HCT116 (cell line): ENCODE data around the gene CIT. TPM values are rescaled to one million over a fixed set of nuclear protein-coding genes. Genes with fewer than 3 reads are reported as not detected.

Experiments
- ATAC-seq: fragments of 200-7000 bp; cut with Tn5 transposase; 2 replicates; pipeline ENCODE4 v1.9.1; 2020; ENCODE audit warnings: mild to moderate bottlenecking, moderate library complexity
- BruUV-seq: library from RNA; stranded (reverse); fragments of 400-500 nt; replicated peaks from 2 replicates; lab custom pipeline; 2021; lab: Mats Ljungman, UMichigan
- CTCF ChIA-PET: fragments of 300-600 bp; sonication (Branson Sonifier 250); formaldehyde crosslinking; loops from one replicate; lab custom pipeline; 2021; ENCODE audit warnings: antibody characterized with exemption; lab: Charles Lee
- POLR2A ChIA-PET: fragments of 300-600, 350-600 bp; sonication (Branson Sonifier 250); formaldehyde crosslinking; loops from one replicate; lab custom pipeline; 2021; ENCODE audit warnings: antibody characterized with exemption; lab: Charles Lee
- RAD21 ChIA-PET, 2 experiments: fragments of 300-600 bp; sonication (Branson Sonifier 250); formaldehyde crosslinking; loops; one replicate each; lab custom pipeline; 2023; ENCODE audit warnings: low total read pairs in 2 of 2; ENCODE audit not compliant: uncharacterized antibody in 2 of 2, unreplicated experiment in 2 of 2, low non-redundant PET in 1 of 2; lab: Charles Lee
- DNase-seq: peaks from one replicate; pipeline ENCODE4 v3.0.0-alpha.2; 2010; ENCODE audit warnings: low read depth, low spot score
- H2AFZ ChIP-seq: fragments of 200-600 bp; shearing (Covaris generic), sonication (generic); 2 replicates; pipeline ENCODE4 v1.6.1; 2017; ENCODE audit warnings: low read depth, mixed run types, mixed read lengths, antibody characterized with exemption, low read length; ENCODE audit not compliant: poor library complexity, severe bottlenecking
- H3K27ac ChIP-seq: 2 replicates; pipeline ENCODE4 v1.5.1; 2012; ENCODE audit warnings: low read depth, low read length
- H3K27me3 ChIP-seq: fragments of 200-600 bp; sonication (generic); 2 replicates; pipeline ENCODE4 v1.6.1; 2016; ENCODE audit warnings: mixed run types, low read length, mixed read lengths; ENCODE audit not compliant: insufficient read depth
- H3K36me3 ChIP-seq, 2 experiments: fragments of 200-500 bp in 1 of 2; fragments of 200-600 bp in 1 of 2; sonication (Bioruptor generic) in 1 of 2; sonication (generic) in 1 of 2; 2 replicates each; pipeline versions ENCODE4 v1.5.1 to v1.6.1; 2014 to 2016; ENCODE audit warnings: low read length in 2 of 2, inconsistent platforms in 1 of 2, mixed read lengths in 1 of 2, mixed run types in 1 of 2; ENCODE audit not compliant: insufficient read depth in 2 of 2, control insufficient read depth in 1 of 2
- H3K4me1 ChIP-seq, 2 experiments: fragments of 200-600 bp in 1 of 2; sonication (generic) in 1 of 2; 2 replicates each; pipeline versions ENCODE4 v1.5.1 to v1.6.1; 2012 to 2017; ENCODE audit warnings: low read length in 2 of 2, inconsistent platforms in 1 of 2, mild to moderate bottlenecking in 1 of 2, mixed read lengths in 1 of 2, mixed run types in 1 of 2, moderate library complexity in 1 of 2; ENCODE audit not compliant: insufficient read depth in 2 of 2, control insufficient read depth in 1 of 2
- H3K4me2 ChIP-seq: fragments of 200-600 bp; sonication (generic); 2 replicates; pipeline ENCODE4 v1.6.1; 2017; ENCODE audit warnings: mixed run types, low read length, mixed read lengths
- H3K4me3 ChIP-seq, 2 experiments: fragments of 200-600 bp in 1 of 2; sonication (generic) in 1 of 2; replicated peaks in 1 of 2; 2 replicates each; pipeline ENCODE4 v1.5.1; 2011 to 2016; ENCODE audit warnings: low read length in 2 of 2, control low read depth in 1 of 2, low read depth in 1 of 2, mild to moderate bottlenecking in 1 of 2, mixed read lengths in 1 of 2, mixed run types in 1 of 2
- H3K79me2 ChIP-seq: fragments of 200-600 bp; sonication (generic); 2 replicates; pipeline ENCODE4 v1.6.1; 2017; ENCODE audit warnings: mild to moderate bottlenecking, mixed run types, low read length, moderate library complexity, mixed read lengths; ENCODE audit not compliant: insufficient read depth
- H3K9ac ChIP-seq: fragments of 200-600 bp; sonication (generic); 2 replicates; pipeline ENCODE4 v1.6.1; 2016; ENCODE audit warnings: low read length, mixed read lengths
- H3K9me2 ChIP-seq: fragments of 200-600 bp; sonication (generic), shearing (Covaris generic); 2 replicates; pipeline ENCODE4 v1.6.1; 2017; ENCODE audit warnings: mixed run types, mild to moderate bottlenecking, moderate library complexity; ENCODE audit not compliant: insufficient read depth
- H3K9me3 ChIP-seq, 2 experiments: fragments of 200-500 bp in 1 of 2; fragments of 200-600 bp in 1 of 2; sonication (Bioruptor generic) in 1 of 2; sonication (generic) in 1 of 2; 2 replicates each; pipeline ENCODE4 v1.6.1; 2014 to 2017; ENCODE audit warnings: low read length in 2 of 2, mixed read lengths in 2 of 2, inconsistent platforms in 1 of 2, low read depth in 1 of 2, mild to moderate bottlenecking in 1 of 2, mixed run types in 1 of 2, moderate library complexity in 1 of 2; ENCODE audit not compliant: control insufficient read depth in 1 of 2, insufficient read depth in 1 of 2
- H4K20me1 ChIP-seq: fragments of 200-600 bp; sonication (generic), shearing (Covaris generic); 2 replicates; pipeline ENCODE4 v1.6.1; 2017; ENCODE audit warnings: mixed run types, mild to moderate bottlenecking, moderate library complexity; ENCODE audit not compliant: insufficient read depth
- CEBPB ChIP-seq: IDR thresholded peaks from 2 replicates; pipeline ENCODE4 v1.6.1; 2012; ENCODE audit warnings: low read depth
- EZH2phosphoT487 ChIP-seq: fragments of 200-600 bp; IDR thresholded peaks from 2 replicates; pipeline ENCODE4 v1.6.1; 2018; ENCODE audit warnings: antibody characterized with exemption, borderline replicate concordance
- FOSL1 ChIP-seq: IDR thresholded peaks from 2 replicates; pipeline ENCODE4 v1.6.1; 2012; ENCODE audit warnings: low read depth
- POLR2A ChIP-seq: IDR thresholded peaks from 2 replicates; pipeline ENCODE4 v1.7.0; 2011; ENCODE audit warnings: borderline replicate concordance; ENCODE audit not compliant: insufficient read depth, insufficient read length; ENCODE audit errors: extremely low read depth
- SP1 ChIP-seq: IDR thresholded peaks from 2 replicates; pipeline ENCODE4 v1.6.1; 2012; ENCODE audit warnings: low read depth
- ZFX ChIP-seq: fragments of 450-650 bp; IDR thresholded peaks from 2 replicates; pipeline ENCODE4 v1.6.1; 2017
- intact Hi-C: fragments of 100-400 bp; cut with micrococcal nuclease; formaldehyde crosslinking; loops from 2 replicates; pipeline ENCODE4 v1.10.0; 2022
- total RNA-seq: library from RNA; stranded (reverse); gene quantifications from one replicate; pipeline ENCODE4 v1.2.1, GENCODE V29; 2021; ENCODE audit not compliant: unreplicated experiment
- TF ChIP-seq, protein P1 (sequence below): IDR thresholded peaks from 2 replicates; pipeline ENCODE4 v1.6.1; 2012; ENCODE audit warnings: low read depth

The CIT gene
- total RNA-seq, 1 experiment from 2014 or later: 54.2 TPM

DNA sequence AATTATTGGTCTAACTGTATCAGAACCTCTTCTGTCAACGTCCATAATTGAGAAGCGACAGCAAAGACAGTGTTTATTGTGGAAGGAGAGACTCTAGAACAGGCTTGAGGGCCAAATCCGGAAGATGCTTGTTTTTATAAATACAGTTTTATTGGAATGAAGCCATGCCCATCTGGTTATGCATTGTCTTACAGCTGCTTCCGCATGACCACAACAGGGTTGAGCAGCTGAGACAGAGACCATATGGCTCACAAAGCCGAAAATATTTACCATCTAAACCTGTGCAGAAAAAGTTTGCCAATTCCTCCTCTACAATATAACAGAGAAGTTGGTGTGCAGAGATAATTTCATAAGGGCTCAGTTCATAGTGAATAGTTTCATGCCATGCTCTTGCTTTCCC lies 184.7 kb downstream of the CIT start:
- CTCF ChIA-PET: no interaction called here
- no TSS peak for BruUV-seq
- H3K4me1 ChIP-seq: no peaks in the 10 kb centered on the region
- H3K9me2 ChIP-seq: no peaks in the 10 kb centered on the region
- H3K4me2 ChIP-seq: no peak overlapping the region
- no peak for ATAC-seq
- DNase-seq: no peak
- no peaks in the 10 kb centered on the region for H3K79me2 ChIP-seq
- TF ChIP-seq POLR2A: no peak
- no peak overlapping the region for H2AFZ ChIP-seq
- no peak overlapping the region for H3K4me3 ChIP-seq
- intact Hi-C loops: no loop called here
- H3K9me3 ChIP-seq: no peaks in the 10 kb centered on the region
- no peaks in the 10 kb centered on the region for H3K27me3 ChIP-seq
- no peak overlapping the region for H3K27ac ChIP-seq
- POLR2A ChIA-PET: no interaction called here
- no peak overlapping the region for H3K9ac ChIP-seq
- H4K20me1 ChIP-seq: no peaks in the 10 kb centered on the region
- peaks cover 12% of the 10 kb centered on the region in 2 experiments; a peak in 3 of 4 replicates for H3K36me3 ChIP-seq
- RAD21 ChIA-PET: no interaction called here

DNA sequence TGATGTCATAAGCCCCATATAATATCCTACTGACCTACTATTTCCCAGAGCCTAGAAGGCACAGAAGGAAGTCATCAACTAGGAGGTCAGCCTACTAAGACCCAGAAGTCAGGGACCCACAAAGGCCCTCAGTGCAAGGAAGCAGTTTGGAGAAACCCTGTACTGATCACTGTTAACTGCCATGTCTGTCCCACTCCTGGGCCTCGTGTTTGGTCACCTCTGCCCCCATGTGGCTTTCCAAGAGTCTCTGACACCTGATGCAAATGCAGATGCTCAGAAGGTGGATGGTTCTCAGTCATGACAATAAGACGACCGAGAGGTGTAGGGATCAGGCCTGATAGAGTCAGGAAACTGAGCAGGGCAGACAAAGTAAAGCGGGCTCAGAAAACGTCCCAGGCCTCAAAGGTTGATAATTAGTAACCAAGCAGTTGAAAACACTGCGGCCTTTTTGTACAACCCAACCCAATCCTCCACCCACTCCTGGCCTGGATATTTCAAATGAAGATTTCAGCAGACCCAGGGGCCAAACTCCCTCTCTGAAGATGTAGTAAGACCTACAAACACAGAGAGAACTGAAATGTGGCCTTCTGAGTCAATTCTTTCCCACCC lies 185.8 kb downstream of the CIT start:
- ChIA-PET CTCF (no interaction called here), RAD21 (no interaction called here)
- no peak for ATAC-seq
- Histone ChIP-seq H3K9me3 (no peaks in the 10 kb centered on the region), H3K27ac (no peak overlapping the region), H3K27me3 (no peaks in the 10 kb centered on the region), H3K4me3 (no peak overlapping the region), H2AFZ (no peak overlapping the region), H3K9me2 (no peaks in the 10 kb centered on the region), H3K36me3 (peaks cover 9 to 17% of the 10 kb centered on the region in 2 experiments; a peak in 3 of 4 replicates)
- TF ChIP-seq CEBPB (no peak), SP1 (no peak), POLR2A (no peak), EZH2phosphoT487 (no peak), FOSL1 (no peak), ZFX (no peak)
- TF ChIP-seq, protein P1, sequence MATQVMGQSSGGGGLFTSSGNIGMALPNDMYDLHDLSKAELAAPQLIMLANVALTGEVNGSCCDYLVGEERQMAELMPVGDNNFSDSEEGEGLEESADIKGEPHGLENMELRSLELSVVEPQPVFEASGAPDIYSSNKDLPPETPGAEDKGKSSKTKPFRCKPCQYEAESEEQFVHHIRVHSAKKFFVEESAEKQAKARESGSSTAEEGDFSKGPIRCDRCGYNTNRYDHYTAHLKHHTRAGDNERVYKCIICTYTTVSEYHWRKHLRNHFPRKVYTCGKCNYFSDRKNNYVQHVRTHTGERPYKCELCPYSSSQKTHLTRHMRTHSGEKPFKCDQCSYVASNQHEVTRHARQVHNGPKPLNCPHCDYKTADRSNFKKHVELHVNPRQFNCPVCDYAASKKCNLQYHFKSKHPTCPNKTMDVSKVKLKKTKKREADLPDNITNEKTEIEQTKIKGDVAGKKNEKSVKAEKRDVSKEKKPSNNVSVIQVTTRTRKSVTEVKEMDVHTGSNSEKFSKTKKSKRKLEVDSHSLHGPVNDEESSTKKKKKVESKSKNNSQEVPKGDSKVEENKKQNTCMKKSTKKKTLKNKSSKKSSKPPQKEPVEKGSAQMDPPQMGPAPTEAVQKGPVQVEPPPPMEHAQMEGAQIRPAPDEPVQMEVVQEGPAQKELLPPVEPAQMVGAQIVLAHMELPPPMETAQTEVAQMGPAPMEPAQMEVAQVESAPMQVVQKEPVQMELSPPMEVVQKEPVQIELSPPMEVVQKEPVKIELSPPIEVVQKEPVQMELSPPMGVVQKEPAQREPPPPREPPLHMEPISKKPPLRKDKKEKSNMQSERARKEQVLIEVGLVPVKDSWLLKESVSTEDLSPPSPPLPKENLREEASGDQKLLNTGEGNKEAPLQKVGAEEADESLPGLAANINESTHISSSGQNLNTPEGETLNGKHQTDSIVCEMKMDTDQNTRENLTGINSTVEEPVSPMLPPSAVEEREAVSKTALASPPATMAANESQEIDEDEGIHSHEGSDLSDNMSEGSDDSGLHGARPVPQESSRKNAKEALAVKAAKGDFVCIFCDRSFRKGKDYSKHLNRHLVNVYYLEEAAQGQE: no peak
- TF ChIP-seq, all 23 proteins: peak for 0
- POLR2A ChIA-PET: no interaction called here
- no peaks in the 10 kb centered on the region for H4K20me1 ChIP-seq
- DNase-seq: no peak
- no peaks in the 10 kb centered on the region for H3K79me2 ChIP-seq
- intact Hi-C loops: no loop called here
- no peak overlapping the region for H3K4me2 ChIP-seq
- no peaks in the 10 kb centered on the region for H3K4me1 ChIP-seq
- no peak overlapping the region for H3K9ac ChIP-seq
- no TSS peak for BruUV-seq
